AG09319 (cell line): ENCODE data around the gene SRPRA.

Experiments
- DNase-seq: peaks from one replicate; pipeline ENCODE4 v3.0.0-alpha.2; 2010; ENCODE audit warnings: low read depth; ENCODE audit errors: extremely low read depth
- CTCF ChIP-seq: IDR thresholded peaks from 2 replicates; pipeline ENCODE4 v1.5.1; 2011; ENCODE audit warnings: low read depth, mild to moderate bottlenecking, inconsistent platforms, low read length, moderate library complexity

The SRPRA gene

DNA sequence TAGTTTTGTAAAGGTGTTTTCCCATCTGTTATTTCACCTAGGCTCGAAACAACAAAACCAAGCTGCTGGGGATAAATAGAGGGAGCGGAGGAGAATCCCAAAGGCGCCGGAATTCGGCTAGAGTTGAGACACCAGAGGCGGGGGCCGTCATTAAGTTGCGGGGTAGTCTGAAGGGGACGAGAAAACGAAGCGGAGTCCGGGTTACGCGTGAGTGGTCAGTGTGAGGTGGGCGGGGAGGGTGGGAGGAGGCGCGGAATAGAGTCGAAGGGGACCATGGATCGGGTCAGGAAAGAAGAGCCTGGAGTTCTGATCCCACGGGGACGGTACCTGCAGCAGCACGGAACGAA, 361 bp downstream of the SRPRA start:
- no peak for DNase-seq
- TF ChIP-seq CTCF: no peak

- no peak for TF ChIP-seq CTCF
- no peak for DNase-seq
Observed at GRCh38 chr11:126267650-126268049, 1.0 kb downstream of the SRPRA start.

DNA sequence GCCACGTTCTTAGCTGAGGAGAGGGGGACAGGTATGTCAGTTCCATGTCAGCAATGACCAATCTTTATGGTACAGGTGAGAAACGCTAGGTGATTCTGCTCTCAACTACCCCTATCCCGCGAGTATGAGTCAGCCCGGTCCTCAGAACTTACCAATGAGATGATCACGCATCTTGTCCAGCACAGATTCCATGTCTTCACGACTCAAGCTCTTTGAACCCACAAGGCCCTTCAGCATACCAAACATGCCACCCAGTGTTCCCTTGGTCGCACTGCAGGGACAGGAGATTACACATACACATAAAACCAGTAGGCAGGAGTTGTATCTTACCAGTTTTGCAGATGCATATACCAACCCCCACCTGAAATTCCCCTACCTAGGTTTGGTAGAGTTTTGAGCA, 2.9 kb downstream of the SRPRA start:
- no peak for DNase-seq
- TF ChIP-seq CTCF: no peak; the same call in 1 of the 2 replicates

- no peak for TF ChIP-seq CTCF
- DNase-seq: no peak
Observed at GRCh38 chr11:126263489-126263888, 5.2 kb downstream of the SRPRA start.

GRCh38 chr11:126262216-126262615, 6.5 kb downstream of the SRPRA start:
- TF ChIP-seq CTCF: no peak
- DNase-seq: no peak

GRCh38 chr11:126257764-126258163, 10.9 kb downstream of the SRPRA start:
- TF ChIP-seq CTCF: no peak
- DNase-seq: peak; percentile 39

DNA sequence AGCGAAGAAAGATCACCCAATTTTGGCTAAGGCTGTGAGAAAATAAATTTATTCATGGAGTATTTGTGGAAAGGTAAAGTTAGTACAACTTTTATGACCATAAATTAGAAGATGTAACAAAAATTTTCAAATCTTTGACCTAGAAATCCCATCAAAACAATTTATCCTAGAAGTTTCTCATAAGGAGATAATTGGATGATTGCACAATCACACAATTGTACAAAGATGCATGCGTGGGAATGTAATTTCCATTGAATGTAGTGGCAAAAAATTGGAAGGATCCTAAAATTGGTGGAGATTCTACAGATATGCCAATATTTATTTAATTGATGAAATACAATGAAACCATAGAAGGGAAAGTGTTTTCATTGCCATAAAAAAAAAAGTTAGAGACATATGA, 11.6 kb downstream of the SRPRA start:
- no peak for DNase-seq
- no peak for TF ChIP-seq CTCF
